ENCODE measurements around the gene CD79A.
A peak's percentile ranks its signal among the peaks of the same experiment; 100 is the strongest.

The CD79A gene

DNA sequence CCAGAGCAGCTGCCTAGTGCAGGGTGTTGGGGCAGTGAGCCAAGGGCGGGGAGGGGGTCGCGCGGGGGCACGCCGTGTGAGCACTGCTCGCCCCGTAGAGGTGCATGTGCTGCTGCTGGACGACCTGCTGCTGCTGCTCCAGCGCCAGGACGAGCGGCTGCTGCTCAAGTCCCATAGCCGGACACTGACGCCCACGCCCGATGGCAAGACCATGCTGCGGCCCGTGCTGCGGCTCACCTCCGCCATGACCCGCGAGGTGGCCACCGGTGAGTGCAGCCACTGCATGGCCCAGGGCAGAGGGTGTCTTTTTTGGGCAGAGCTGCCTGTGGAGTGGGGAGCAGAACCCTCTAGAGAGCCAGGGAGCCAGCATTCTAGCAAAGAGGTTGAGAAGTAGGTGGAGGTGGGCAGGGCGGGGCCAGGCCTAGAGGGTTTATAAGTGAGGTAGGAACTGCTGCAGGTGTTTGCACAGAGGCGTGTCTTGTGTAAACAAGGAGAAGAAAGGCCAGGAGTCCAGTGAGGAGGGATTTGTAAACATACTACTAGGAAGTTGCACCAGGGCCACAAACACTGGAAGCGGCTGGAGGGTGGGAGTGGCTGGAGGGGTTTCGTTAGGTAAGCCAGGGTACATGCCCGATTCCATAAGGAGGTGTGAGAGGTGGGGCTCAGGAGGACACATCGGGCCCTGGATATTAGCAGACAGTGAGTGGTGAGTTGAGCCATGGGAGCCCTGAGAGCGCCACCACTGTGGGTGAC lies 27.2 kb downstream of the CD79A start:
- TF ChIP-seq, protein P1, sequence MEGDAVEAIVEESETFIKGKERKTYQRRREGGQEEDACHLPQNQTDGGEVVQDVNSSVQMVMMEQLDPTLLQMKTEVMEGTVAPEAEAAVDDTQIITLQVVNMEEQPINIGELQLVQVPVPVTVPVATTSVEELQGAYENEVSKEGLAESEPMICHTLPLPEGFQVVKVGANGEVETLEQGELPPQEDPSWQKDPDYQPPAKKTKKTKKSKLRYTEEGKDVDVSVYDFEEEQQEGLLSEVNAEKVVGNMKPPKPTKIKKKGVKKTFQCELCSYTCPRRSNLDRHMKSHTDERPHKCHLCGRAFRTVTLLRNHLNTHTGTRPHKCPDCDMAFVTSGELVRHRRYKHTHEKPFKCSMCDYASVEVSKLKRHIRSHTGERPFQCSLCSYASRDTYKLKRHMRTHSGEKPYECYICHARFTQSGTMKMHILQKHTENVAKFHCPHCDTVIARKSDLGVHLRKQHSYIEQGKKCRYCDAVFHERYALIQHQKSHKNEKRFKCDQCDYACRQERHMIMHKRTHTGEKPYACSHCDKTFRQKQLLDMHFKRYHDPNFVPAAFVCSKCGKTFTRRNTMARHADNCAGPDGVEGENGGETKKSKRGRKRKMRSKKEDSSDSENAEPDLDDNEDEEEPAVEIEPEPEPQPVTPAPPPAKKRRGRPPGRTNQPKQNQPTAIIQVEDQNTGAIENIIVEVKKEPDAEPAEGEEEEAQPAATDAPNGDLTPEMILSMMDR (conservative IDR thresholded peaks at IDR 0.05), result no peak
- H3K27ac ChIP-seq, result peak overlapping the region; percentile 87

DNA sequence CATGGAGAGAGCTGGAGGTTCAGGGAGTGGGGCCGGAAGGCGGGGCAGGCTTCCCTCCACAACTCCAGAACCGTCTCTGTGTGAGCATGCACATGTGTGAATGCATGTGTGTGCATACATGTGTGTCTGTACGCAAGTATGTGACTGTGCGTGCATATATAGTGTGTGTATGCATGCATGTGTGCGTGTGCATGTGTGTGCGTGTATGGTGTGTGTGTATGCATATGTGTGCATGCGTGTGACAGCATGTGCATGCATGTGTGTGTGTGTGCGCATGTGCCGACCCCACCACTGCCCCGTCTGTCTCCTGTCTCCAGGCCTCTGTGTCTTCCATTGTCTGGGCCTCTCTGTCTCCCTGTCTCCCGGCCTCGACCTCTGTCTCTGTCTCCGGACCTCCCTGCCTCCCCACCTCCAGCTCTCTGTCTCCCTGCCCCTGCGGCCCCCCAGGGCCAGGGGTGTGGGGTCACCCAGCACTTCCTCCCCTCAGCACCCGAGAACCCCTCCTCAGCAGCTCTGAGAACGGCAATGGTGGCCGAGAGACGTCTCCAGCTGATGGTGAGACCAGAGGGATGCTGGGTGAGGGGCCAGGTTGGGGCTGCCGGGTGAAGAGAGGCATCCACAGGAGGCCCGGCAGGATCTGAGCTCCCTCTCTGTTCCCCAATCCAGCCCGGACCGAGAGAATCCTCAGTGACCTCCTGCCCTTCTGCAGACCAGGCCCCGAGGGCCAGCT lies 28.4 kb downstream of the CD79A start:
- TF ChIP-seq, protein P1 (conservative IDR thresholded peaks at IDR 0.05), result no peak
- peak overlapping the region; percentile 87 for H3K27ac ChIP-seq

DNA sequence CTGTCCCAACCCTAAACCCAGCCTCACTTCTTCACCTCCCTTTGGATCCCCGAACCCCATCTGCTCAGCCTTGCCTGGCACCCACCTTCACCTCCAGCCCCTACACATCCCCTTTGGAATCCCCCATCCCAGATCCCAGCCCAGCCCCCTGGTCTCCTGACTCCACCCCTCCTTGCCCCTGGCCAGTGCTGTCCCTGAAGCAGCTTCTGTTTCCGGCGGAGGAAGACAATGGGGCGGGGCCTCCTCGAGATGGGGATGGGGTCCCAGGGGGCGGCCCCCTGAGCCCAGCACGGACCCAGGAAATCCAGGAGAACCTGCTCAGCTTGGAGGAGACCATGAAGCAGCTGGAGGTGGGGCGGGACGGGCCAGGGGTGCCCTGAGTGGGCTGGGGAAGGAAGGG lies 29.2 kb downstream of the CD79A start:
- peak overlapping the region; percentile 87 for H3K27ac ChIP-seq
- TF ChIP-seq, protein P1 (conservative IDR thresholded peaks at IDR 0.05), result no peak

DNA sequence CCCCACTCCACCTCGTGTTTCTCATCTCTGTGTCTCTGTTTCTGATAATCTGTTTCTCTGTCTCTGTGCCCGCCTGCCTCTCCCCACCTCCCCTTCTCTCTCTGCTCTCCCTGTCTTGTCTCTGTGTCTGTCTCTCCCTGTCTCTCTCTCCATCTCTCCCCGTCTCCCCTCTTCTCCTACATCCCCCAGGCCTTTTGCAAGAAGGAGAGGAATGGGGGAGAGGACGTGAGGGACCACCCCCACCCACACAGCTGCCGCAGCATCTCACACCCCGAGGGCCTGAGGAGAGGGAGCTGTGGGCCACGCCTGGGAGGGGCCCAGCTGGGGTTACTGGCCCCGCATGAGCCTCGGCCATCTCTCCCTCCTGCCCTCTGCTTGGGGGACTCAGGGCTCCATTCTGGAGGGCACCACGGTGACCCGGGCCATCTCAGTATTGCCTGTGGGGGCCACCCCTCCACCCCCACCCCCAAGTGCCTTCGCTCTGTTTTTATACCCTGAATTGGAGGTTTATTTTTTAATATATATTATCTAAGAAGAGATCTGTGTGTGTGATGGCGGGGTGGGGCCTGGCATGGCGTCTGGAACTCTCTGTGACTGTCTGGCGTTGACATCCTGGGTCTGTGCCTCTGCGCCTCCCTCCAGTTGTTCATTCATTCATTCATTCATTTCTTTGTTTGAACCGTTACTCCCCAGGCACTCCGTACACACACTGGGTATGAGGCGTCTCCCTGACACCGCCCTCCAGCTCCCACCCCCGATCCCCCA lies 30.0 kb downstream of the CD79A start:
- TF ChIP-seq, protein P1 (conservative IDR thresholded peaks at IDR 0.05), result no peak
- H3K27ac ChIP-seq, result no peak overlapping the region

DNA sequence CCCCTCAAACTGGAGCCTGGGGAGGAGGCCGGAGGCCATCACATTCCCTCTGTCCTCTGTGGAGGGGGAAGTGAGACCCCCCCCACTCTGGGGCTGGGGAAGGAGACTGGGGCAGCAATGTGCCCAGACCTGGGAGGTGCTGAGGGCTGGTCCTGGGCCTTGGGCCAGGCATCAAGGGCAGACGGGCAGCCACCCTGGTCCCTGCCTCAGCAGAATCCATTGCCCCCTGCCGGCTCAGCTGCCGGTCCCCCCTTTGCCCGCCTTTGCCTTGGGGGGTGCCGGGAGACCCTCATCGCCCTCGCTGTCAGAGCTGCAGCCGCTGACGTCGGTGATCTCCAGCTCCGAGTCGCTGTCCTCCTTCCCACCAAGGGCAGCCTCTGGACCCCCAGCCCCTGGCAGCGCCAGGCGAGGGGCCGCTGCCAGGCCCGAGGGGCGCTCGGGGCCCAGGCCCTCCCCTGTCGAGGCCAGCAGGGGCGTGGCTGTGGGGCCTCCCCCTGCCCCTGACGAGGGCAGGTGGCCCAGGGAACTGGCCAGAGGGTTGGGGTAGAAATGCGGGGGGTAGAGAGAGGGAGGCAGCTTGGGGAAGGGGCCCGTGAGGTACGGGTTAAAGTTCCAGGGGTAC lies 31.0 kb downstream of the CD79A start:
- TF ChIP-seq, protein P1 (conservative IDR thresholded peaks at IDR 0.05), result no peak
- H3K27ac ChIP-seq, result no peak overlapping the region

DNA sequence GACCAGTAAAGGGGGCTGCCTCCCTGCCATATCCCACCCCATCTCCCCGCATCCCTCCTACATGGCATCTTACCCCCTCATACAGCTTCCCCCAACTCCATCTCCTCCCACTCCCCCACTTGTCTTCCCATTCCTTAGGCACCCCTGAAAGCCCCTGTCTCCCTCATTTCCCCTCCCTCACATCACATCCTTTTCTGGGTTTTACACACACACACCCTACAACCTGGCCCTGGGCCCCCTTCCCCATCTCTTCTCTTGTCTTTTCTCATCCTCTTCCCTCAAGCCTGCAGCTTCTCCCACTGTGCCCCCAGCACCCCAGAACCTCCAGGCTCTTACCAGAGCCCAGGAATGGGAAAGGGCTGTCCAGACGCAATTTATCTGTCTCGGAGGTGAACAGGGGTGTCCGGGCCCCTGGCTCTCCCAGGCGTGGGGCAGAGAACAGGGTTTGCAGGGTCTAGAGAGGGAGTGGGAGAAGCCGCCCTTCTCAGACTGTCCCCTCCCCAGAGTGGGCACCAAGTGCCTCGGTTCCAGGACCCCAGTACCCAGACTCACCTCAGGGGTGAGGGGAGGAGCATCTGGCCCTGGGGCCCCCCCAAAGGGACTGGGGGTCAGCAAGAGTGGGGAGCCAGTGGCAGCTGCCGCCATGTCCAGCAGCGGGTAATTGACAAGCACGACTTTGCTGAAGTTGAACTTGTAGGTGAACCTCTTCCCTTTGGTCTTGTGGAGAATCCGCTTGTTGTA lies 31.8 kb downstream of the CD79A start:
- H3K27ac ChIP-seq, result no peak overlapping the region
- TF ChIP-seq, protein P1 (conservative IDR thresholded peaks at IDR 0.05), result no peak

Data from VCaP (cell line).